GM12801 (cell line): ENCODE measurements around the gene KDM6B.

Source experiments
- TF ChIP-seq, protein P1 (sequence below): IDR thresholded peaks from one replicate; pipeline ENCODE4 v1.5.1; 2011; ENCODE audit warnings: control low read depth; ENCODE audit not compliant: insufficient read length; ENCODE audit errors: extremely low read depth

The KDM6B gene

DNA sequence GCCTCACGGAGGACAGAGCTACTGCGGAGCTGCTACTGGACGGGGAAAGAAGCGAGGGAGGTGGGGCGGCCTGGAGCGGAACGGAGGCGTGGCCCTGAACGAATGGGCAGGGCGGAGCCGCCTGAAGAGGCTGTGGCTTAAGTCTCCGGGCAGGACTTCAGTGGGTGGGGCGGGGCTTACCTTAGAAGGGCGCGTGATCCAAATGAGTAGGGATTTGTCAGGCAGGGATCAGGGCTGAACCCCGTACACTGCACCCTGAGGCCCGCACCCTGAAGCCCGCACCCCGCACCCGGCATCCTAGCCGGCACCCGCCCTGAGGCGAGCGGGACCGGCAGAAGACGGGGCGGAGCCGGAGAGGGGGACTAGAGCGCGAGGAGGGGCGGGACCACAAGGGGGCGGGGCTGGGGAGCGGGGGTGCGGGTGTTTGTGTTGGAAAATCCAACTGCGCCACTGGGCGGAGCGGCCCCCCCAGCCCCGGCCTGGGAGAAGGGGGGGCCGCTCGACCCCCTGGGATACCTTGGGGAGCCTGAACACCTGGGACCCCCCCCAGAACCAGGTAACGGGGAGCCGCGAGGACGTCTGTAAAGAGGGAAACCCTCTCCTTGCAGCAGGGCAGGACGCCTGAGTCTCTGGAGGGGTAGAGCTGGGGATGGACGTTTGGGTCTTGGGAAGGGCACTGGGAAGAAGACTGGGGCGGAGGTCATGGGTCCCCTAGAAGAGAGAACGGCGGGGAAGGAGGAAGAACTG, at the start of gene KDM6B:
Gene KDM6B (plus strand): TSS at position 423 of the 747 bp plus-strand sequence. CDS start 11,338 bp downstream, outside the sequence.
- TF ChIP-seq, protein P1, sequence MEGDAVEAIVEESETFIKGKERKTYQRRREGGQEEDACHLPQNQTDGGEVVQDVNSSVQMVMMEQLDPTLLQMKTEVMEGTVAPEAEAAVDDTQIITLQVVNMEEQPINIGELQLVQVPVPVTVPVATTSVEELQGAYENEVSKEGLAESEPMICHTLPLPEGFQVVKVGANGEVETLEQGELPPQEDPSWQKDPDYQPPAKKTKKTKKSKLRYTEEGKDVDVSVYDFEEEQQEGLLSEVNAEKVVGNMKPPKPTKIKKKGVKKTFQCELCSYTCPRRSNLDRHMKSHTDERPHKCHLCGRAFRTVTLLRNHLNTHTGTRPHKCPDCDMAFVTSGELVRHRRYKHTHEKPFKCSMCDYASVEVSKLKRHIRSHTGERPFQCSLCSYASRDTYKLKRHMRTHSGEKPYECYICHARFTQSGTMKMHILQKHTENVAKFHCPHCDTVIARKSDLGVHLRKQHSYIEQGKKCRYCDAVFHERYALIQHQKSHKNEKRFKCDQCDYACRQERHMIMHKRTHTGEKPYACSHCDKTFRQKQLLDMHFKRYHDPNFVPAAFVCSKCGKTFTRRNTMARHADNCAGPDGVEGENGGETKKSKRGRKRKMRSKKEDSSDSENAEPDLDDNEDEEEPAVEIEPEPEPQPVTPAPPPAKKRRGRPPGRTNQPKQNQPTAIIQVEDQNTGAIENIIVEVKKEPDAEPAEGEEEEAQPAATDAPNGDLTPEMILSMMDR: no peak

DNA sequence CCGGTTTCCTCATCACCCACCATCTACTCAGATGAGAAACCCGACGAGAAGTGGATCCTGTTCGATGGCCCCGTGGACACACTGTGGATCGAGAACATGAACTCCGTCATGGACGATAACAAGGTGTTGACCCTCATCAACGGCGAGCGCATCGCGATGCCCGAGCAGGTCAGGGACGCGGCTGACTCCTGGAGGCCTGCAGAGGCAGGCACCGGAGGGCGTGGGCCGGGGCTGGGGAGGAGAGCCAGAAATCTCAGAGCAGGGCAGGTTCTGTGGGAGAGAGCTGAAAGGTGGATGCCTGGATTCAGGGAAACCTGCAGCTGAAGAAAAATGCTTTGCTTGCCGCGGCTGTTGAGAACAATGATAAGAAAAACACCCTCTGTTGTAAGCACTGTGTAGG, 47.2 kb upstream of the KDM6B start:
- TF ChIP-seq, protein P1: no peak

- TF ChIP-seq, protein P1: no peak
These were observed 44.9 kb upstream of the KDM6B start for GRCh38 chr17:7789131-7789530.

DNA sequence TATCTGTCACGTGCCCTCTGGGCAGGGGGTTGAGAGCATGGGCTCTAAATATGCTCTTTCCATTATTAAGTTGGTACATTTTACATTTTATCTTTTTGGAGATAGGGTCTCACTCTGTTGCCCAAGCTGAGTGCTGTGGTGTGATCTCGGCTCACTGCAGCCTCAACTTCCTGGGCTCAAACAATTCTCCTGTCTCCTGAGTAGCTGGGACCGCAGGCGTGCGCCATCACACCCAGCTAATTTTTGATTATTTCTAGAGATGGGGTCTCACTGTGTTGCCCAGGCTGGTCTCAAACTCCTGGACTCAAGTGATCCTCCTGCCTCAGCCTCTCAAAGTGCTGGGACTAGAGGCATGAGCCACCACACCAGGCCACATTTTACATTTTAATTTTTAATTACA, 43.9 kb upstream of the KDM6B start:
- TF ChIP-seq, protein P1: no peak

GRCh38 chr17:7792611-7793010, 41.4 kb upstream of the KDM6B start:
- TF ChIP-seq, protein P1: no peak

GRCh38 chr17:7794075-7794663, 39.8 kb upstream of the KDM6B start:
- TF ChIP-seq, protein P1: no peak

DNA sequence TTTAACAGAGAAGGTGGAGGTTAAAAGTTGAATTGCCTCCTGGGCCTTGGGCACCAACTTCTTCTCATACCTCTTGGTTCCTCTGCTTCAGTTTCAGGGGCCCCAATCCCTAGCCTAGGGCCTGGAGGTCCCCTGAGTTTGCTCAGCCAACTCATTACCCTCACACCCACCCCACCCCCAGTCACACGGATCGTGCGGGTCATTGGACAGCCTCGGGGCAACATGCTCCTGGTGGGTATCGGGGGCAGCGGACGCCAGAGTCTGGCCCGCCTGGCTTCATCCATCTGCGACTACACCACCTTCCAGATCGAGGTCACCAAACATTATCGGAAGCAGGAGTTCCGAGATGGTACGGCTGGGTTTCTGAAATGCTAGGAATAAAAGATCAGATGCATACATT, 36.0 kb upstream of the KDM6B start:
- TF ChIP-seq, protein P1: no peak
